Retinal pigment epithelial cell (primary cell): ENCODE results near the gene ITGA2.

Experiments used
- DNase-seq: peaks from one replicate; pipeline ENCODE4 v3.0.0-alpha.2; 2010; ENCODE audit warnings: low read depth
- H3K4me3 ChIP-seq: 2 replicates; pipeline ENCODE4 v1.5.1; 2011; ENCODE audit warnings: mild to moderate bottlenecking, low read length, control low read depth, moderate library complexity
- TF ChIP-seq, protein P1 (sequence below): conservative IDR thresholded peaks from 2 replicates; pipeline ENCODE4 v1.5.1; 2011; ENCODE audit warnings: low read depth, low read length, control low read depth, inconsistent platforms

Gene ITGA2

DNA sequence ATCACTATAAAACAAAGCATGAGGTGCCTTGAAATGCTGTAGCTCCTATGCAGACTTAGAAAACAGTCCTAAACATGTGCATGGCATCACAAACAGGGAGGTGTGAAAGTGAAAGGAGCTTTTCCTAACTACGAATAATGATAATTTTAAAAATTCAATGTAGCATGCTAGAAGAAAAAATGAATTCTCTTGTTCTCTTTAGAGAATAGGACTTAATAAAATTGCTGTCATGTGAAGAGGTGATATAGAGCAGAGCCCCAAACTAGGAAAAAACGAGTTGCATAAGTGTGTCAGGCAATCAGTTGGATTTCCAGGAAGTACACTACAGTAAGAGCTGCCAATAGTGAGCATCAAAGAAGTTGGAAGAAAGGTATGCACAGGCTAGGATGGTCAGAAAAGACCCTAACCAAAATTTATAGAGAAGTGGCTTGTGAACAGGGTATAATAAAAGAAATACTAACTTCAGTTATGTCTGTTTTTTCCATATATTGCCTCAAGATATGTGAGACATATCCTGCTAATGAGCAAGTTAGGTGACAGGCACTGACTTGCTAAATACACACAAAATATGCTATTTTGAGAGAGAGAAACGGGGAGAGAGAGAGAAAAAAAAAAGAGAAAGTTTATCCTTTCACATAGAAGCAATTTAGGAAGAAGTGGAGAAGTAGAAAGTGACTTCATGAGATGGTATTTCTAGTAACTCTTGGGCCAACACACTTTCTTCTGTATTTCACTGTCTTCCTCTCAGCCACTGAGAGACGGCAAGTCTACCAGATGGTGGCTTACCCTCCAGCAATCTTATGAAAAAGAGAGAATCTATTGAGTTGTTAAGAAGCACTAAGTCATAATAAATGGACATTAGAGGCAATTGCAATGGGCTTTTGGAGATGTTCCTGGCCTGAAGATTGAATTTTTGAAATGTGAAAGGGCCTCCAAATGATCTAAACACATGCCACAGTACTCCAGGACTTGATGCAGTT lies 18.0 kb downstream of the ITGA2 start:
- DNase-seq = no peak
- no peak overlapping the region for H3K4me3 ChIP-seq
- TF ChIP-seq, protein P1, sequence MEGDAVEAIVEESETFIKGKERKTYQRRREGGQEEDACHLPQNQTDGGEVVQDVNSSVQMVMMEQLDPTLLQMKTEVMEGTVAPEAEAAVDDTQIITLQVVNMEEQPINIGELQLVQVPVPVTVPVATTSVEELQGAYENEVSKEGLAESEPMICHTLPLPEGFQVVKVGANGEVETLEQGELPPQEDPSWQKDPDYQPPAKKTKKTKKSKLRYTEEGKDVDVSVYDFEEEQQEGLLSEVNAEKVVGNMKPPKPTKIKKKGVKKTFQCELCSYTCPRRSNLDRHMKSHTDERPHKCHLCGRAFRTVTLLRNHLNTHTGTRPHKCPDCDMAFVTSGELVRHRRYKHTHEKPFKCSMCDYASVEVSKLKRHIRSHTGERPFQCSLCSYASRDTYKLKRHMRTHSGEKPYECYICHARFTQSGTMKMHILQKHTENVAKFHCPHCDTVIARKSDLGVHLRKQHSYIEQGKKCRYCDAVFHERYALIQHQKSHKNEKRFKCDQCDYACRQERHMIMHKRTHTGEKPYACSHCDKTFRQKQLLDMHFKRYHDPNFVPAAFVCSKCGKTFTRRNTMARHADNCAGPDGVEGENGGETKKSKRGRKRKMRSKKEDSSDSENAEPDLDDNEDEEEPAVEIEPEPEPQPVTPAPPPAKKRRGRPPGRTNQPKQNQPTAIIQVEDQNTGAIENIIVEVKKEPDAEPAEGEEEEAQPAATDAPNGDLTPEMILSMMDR = no peak

DNA sequence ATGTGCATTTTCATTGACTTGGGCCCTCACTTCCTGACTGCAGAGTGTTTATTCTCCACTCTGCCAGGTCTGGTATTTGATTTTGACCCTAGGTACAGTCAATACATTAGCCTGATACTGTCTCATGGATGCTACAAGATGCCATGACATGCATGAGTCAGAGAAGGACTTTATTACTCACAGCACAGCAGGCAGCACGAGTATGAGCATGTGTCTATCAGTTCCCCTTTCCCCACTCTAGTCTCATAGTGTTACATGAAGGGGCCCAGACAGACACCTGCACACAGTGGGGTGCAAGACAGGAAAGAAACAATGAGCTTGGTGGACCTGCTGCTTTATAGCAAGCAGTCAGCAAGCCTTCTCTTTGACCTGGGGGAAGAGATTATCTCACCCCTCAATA lies 19.6 kb downstream of the ITGA2 start:
- TF ChIP-seq, protein P1 = no peak
- H3K4me3 ChIP-seq = no peak overlapping the region

DNA sequence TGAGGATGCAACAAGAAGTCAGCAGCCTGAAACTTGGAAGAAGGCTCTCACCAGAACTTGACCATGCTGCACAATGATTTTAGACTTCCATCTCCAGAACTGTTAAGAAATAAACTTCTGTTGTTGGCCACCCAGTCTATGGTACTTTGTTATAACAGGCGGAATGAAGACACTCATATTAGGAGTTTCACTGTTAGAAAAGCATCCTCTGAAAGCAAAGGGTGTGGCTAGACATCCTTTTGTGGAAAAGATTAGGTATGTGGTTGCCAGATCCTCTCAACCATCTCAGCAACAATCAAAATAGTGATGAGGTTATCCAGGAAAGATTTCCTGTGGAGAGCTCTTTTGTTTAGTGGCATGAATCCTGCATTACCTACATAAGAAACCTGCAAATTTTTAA lies 20.7 kb downstream of the ITGA2 start:
- TF ChIP-seq, protein P1 = no peak
- DNase-seq = no peak
- no peak overlapping the region for H3K4me3 ChIP-seq

More for the DNA sequence above, 19.6 kb downstream of the ITGA2 start:
- DNase-seq = no peak

DNA sequence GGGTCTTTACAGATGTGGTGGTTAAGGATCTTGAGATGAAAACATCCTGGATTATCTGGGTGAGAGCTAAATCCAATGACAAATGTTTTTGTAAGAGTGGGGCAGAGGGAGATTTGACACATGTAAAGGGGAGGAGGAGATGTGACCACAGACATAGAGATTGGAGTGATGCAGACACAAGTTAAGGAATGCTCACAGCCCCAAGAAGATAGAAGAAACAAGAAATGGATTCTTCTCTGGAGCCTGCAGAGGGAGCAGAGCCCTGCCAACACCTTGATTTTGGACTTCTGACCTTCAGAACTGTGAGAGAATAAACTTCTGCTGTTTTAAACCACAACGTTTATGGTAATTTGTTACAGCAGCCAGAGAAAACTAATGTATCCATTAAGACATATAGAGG lies 21.7 kb downstream of the ITGA2 start:
- TF ChIP-seq, protein P1 = no peak
- no peak overlapping the region for H3K4me3 ChIP-seq
- no peak for DNase-seq

DNA sequence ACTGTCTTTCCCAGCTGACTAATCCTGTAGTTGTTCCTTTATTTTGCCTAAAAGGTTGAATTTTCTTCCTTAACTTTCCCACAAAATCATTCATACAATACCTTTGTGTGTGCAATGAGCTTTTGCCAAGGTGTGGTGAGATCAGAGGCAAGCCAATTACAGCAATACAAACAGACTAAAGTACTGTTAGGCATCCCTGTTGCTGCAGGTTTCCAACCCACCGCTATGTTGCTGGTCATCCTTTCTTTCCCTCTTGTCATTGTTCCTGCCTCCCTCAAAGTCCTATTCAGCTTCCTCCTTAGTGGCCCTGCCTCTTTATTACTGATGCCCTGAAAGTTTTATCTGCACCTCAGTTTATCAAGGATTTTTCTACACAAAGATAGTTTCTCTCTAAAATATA lies 22.1 kb downstream of the ITGA2 start:
- no peak overlapping the region for H3K4me3 ChIP-seq
- TF ChIP-seq, protein P1 = no peak
- no peak for DNase-seq

DNA sequence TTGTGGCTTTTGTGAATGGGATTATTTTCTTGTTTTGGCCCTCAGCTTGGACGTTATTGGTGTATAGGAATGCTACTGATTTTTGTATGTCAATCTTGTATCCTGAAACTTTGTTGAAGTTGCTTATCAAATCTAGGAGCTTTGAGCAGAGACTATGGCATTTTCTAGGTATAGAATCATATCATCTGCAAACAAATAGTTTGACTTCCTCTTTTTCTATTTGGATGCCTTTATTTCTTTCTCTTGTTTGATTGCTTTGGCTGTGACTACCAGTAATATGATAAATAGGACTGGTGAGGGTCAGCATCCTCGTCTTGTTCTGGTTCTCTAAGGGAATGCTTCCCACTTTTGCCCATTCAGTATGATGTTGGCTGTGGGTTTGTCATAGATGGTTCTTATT lies 24.7 kb downstream of the ITGA2 start:
- TF ChIP-seq, protein P1 = no peak
- no peak overlapping the region for H3K4me3 ChIP-seq
- DNase-seq = no peak

DNA sequence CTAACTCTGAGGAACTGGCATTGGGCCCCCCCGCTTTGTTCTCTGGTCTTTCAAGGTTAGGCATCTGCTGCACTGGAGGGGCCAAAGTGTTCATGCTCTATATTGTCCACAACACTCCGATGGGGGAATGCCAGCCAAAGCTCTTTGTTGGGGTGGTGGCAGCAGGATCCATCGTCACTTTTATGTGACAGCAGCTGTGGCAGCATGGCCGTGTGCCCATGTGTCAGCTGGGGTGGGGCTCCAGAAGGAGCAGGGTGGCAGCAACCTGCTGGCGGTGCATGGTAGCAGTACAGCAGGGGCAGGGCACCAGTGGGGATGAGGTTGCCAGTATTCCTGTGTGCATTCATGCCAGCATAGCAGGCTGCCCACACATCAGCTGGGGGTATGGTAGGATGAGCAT lies 28.2 kb downstream of the ITGA2 start:
- DNase-seq = no peak
- no peak overlapping the region for H3K4me3 ChIP-seq
- TF ChIP-seq, protein P1 = no peak
